Neural cell (in vitro differentiated cells): ENCODE data around the gene AP1M1. TPM values are rescaled to one million over a fixed set of nuclear protein-coding genes. Genes with fewer than 3 reads are reported as not detected.

Experiments
- H2AFZ ChIP-seq: fragments of 200-600, 300-800 bp; sonication (generic), shearing (Covaris generic); 2 replicates; pipeline ENCODE4 v1.6.0; 2014; ENCODE audit warnings: low read depth, mild to moderate bottlenecking, antibody characterized with exemption, low read length, moderate library complexity
- H3F3A ChIP-seq: fragments of 200-600 bp; shearing (Covaris generic); 2 replicates; pipeline ENCODE4 v1.6.1; 2016; ENCODE audit warnings: mild to moderate bottlenecking, moderate library complexity, mixed read lengths, antibody characterized with exemption, low read length; ENCODE audit not compliant: insufficient read depth, poor library complexity, severe bottlenecking
- H3K27ac ChIP-seq: fragments of 200-600, 300-800 bp; sonication (generic), shearing (Covaris generic); 2 replicates; pipeline ENCODE4 v1.5.1; 2014; ENCODE audit warnings: mild to moderate bottlenecking, low read length, moderate library complexity
- H3K27me3 ChIP-seq: fragments of 300-800, 200-600 bp; sonication (generic), shearing (Covaris generic); 2 replicates; pipeline ENCODE4 v1.6.0; 2014; ENCODE audit warnings: mild to moderate bottlenecking, low read depth, low read length, moderate library complexity; ENCODE audit not compliant: insufficient read depth
- H3K36me3 ChIP-seq: fragments of 300-800, 200-600 bp; sonication (generic), shearing (Covaris generic); 2 replicates; pipeline ENCODE4 v1.5.1; 2014; ENCODE audit warnings: mild to moderate bottlenecking, antibody characterized with exemption, low read length, moderate library complexity; ENCODE audit not compliant: insufficient read depth
- H3K4me2 ChIP-seq: fragments of 300-800, 200-600 bp; sonication (generic), shearing (Covaris generic); 2 replicates; pipeline ENCODE4 v1.6.0; 2014; ENCODE audit warnings: mild to moderate bottlenecking, low read length
- H3K4me3 ChIP-seq: fragments of 300-800, 200-600 bp; sonication (generic), shearing (Covaris generic); 2 replicates; pipeline ENCODE4 v1.5.1; 2014; ENCODE audit warnings: mild to moderate bottlenecking, low read length, moderate library complexity
- H3K79me2 ChIP-seq: fragments of 200-600 bp; shearing (Covaris generic); replicated peaks from 2 replicates; pipeline ENCODE4 v1.6.0; 2014; ENCODE audit warnings: mild to moderate bottlenecking, low read length, moderate library complexity; ENCODE audit not compliant: insufficient read depth
- H3K9ac ChIP-seq: fragments of 300-800, 200-600 bp; sonication (generic), shearing (Covaris generic); 2 replicates; pipeline ENCODE4 v1.6.1; 2016; ENCODE audit warnings: mild to moderate bottlenecking, low read length, mixed read lengths
- H3K9me2 ChIP-seq: fragments of 200-600 bp; shearing (Covaris generic); 2 replicates; pipeline ENCODE4 v1.6.1; 2016; ENCODE audit warnings: mild to moderate bottlenecking, low read length, mixed read lengths; ENCODE audit not compliant: insufficient read depth
- H3K9me3 ChIP-seq: fragments of 200-600, 300-800 bp; sonication (generic), shearing (Covaris generic); 2 replicates; pipeline ENCODE4 v1.6.1; 2016; ENCODE audit warnings: mild to moderate bottlenecking, mixed run types, low read length, moderate library complexity, mixed read lengths
- H4K20me1 ChIP-seq: fragments of 200-600 bp; shearing (Covaris generic); 2 replicates; pipeline ENCODE4 v1.6.1; 2016; ENCODE audit warnings: mild to moderate bottlenecking, mixed run types; ENCODE audit not compliant: insufficient read depth
- EP300 ChIP-seq: fragments of 450-650 bp; conservative IDR thresholded peaks from 2 replicates; pipeline ENCODE4 v1.6.1; 2014; ENCODE audit warnings: antibody characterized with exemption, mild to moderate bottlenecking, moderate library complexity; ENCODE audit not compliant: poor library complexity, severe bottlenecking
- EZH2 ChIP-seq: fragments of 200-600, 300-800 bp; shearing (Covaris generic), sonication (generic); IDR thresholded peaks from 2 replicates; pipeline ENCODE4 v1.6.1; 2014; ENCODE audit warnings: antibody characterized with exemption, low read length, borderline replicate concordance, mild to moderate bottlenecking; ENCODE audit not compliant: insufficient read depth, poor library complexity, severe bottlenecking
- MXI1 ChIP-seq: fragments of 450-650 bp; conservative IDR thresholded peaks from 2 replicates; pipeline ENCODE4 v1.6.1; 2014; ENCODE audit warnings: antibody characterized with exemption, mild to moderate bottlenecking; ENCODE audit not compliant: poor library complexity, severe bottlenecking
- POLR2AphosphoS5 ChIP-seq: IDR thresholded peaks from 2 replicates; pipeline ENCODE4 v1.6.1; 2012
- RAD21 ChIP-seq: fragments of 450-650 bp; conservative IDR thresholded peaks from 2 replicates; pipeline ENCODE4 v1.6.1; 2014; ENCODE audit warnings: antibody characterized with exemption, mild to moderate bottlenecking, moderate library complexity
- SMC3 ChIP-seq: fragments of 450-650 bp; conservative IDR thresholded peaks from 2 replicates; pipeline ENCODE4 v1.6.1; 2014; ENCODE audit warnings: antibody characterized with exemption, mild to moderate bottlenecking, moderate library complexity; ENCODE audit not compliant: poor library complexity
- TAF1 ChIP-seq: IDR thresholded peaks from 2 replicates; pipeline ENCODE4 v1.6.1; 2012; ENCODE audit warnings: low read depth
- polyA plus RNA-seq: library from polyadenylated mRNA; depleted of rRNA; stranded (reverse); fragments of >200 nt; gene quantifications from 2 replicates; pipeline ENCODE4 v1.2.3, GENCODE V29; 2014
- TF ChIP-seq, protein P1 (sequence below): fragments of 450-650 bp; IDR thresholded peaks from 2 replicates; pipeline ENCODE4 v1.5.1; 2014; ENCODE audit warnings: antibody characterized with exemption, mild to moderate bottlenecking, moderate library complexity; ENCODE audit not compliant: poor library complexity, severe bottlenecking
- TF ChIP-seq, protein P2 (sequence below): IDR thresholded peaks from 2 replicates; pipeline ENCODE4 v1.6.1; 2012; ENCODE audit warnings: borderline replicate concordance

Gene AP1M1
- polyA plus RNA-seq, 1 donor from 2014 or later: 81.4 TPM

GRCh38 chr19:16265205-16265604 lies 67.5 kb downstream of the AP1M1 start:
- H3K4me2 ChIP-seq: no peak overlapping the region
- H3K9me2 ChIP-seq: no peaks in the 10 kb centered on the region
- no peaks in the 10 kb centered on the region for H3K27me3 ChIP-seq
- H2AFZ ChIP-seq: no peak overlapping the region
- no peaks in the 10 kb centered on the region for H3K79me2 ChIP-seq
- H3K9me3 ChIP-seq: no peaks in the 10 kb centered on the region
- no peaks in the 10 kb centered on the region for H3F3A ChIP-seq
- no peak for TF ChIP-seq SMC3
- TF ChIP-seq, protein P1, sequence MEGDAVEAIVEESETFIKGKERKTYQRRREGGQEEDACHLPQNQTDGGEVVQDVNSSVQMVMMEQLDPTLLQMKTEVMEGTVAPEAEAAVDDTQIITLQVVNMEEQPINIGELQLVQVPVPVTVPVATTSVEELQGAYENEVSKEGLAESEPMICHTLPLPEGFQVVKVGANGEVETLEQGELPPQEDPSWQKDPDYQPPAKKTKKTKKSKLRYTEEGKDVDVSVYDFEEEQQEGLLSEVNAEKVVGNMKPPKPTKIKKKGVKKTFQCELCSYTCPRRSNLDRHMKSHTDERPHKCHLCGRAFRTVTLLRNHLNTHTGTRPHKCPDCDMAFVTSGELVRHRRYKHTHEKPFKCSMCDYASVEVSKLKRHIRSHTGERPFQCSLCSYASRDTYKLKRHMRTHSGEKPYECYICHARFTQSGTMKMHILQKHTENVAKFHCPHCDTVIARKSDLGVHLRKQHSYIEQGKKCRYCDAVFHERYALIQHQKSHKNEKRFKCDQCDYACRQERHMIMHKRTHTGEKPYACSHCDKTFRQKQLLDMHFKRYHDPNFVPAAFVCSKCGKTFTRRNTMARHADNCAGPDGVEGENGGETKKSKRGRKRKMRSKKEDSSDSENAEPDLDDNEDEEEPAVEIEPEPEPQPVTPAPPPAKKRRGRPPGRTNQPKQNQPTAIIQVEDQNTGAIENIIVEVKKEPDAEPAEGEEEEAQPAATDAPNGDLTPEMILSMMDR: no peak
- TF ChIP-seq, protein P2, sequence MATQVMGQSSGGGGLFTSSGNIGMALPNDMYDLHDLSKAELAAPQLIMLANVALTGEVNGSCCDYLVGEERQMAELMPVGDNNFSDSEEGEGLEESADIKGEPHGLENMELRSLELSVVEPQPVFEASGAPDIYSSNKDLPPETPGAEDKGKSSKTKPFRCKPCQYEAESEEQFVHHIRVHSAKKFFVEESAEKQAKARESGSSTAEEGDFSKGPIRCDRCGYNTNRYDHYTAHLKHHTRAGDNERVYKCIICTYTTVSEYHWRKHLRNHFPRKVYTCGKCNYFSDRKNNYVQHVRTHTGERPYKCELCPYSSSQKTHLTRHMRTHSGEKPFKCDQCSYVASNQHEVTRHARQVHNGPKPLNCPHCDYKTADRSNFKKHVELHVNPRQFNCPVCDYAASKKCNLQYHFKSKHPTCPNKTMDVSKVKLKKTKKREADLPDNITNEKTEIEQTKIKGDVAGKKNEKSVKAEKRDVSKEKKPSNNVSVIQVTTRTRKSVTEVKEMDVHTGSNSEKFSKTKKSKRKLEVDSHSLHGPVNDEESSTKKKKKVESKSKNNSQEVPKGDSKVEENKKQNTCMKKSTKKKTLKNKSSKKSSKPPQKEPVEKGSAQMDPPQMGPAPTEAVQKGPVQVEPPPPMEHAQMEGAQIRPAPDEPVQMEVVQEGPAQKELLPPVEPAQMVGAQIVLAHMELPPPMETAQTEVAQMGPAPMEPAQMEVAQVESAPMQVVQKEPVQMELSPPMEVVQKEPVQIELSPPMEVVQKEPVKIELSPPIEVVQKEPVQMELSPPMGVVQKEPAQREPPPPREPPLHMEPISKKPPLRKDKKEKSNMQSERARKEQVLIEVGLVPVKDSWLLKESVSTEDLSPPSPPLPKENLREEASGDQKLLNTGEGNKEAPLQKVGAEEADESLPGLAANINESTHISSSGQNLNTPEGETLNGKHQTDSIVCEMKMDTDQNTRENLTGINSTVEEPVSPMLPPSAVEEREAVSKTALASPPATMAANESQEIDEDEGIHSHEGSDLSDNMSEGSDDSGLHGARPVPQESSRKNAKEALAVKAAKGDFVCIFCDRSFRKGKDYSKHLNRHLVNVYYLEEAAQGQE: no peak
- TF ChIP-seq EP300: no peak
- no peak for TF ChIP-seq POLR2AphosphoS5
- TF ChIP-seq MXI1: no peak
- TF ChIP-seq EZH2: no peak
- TF ChIP-seq RAD21: no peak
- TF ChIP-seq TAF1: no peak
- H4K20me1 ChIP-seq: no peaks in the 10 kb centered on the region
- no peak overlapping the region for H3K9ac ChIP-seq
- H3K4me3 ChIP-seq: no peak overlapping the region
- H3K27ac ChIP-seq: no peak overlapping the region
- no peaks in the 10 kb centered on the region for H3K36me3 ChIP-seq

- Histone ChIP-seq H3K9me3 (no peaks in the 10 kb centered on the region), H3K27me3 (no peaks in the 10 kb centered on the region), H3K4me3 (no peak overlapping the region), H3K9ac (no peak overlapping the region), H3K4me2 (no peak overlapping the region), H4K20me1 (no peaks in the 10 kb centered on the region), H2AFZ (no peak overlapping the region), H3K36me3 (no peaks in the 10 kb centered on the region), H3F3A (no peaks in the 10 kb centered on the region), H3K9me2 (no peaks in the 10 kb centered on the region), H3K79me2 (no peaks in the 10 kb centered on the region), H3K27ac (no peak overlapping the region)
- TF ChIP-seq POLR2AphosphoS5 (no peak), EZH2 (no peak), RAD21 (no peak), MXI1 (no peak), EP300 (no peak), SMC3 (no peak)
- TF ChIP-seq, protein P2: no peak
These were observed 68.3 kb downstream of the AP1M1 start for GRCh38 chr19:16265890-16266585.
